C4-2B (cell line): ENCODE data around the gene PPP5C.

ENCODE experiments used
- ZFX ChIP-seq: fragments of 450-650 bp; IDR thresholded peaks from 2 replicates; pipeline ENCODE4 v1.6.1; 2017
- TF ChIP-seq, protein P1 (sequence below): fragments of 450-650 bp; conservative IDR thresholded peaks from 2 replicates; pipeline ENCODE4 v1.5.1; 2017; ENCODE audit warnings: mild to moderate bottlenecking

DNA sequence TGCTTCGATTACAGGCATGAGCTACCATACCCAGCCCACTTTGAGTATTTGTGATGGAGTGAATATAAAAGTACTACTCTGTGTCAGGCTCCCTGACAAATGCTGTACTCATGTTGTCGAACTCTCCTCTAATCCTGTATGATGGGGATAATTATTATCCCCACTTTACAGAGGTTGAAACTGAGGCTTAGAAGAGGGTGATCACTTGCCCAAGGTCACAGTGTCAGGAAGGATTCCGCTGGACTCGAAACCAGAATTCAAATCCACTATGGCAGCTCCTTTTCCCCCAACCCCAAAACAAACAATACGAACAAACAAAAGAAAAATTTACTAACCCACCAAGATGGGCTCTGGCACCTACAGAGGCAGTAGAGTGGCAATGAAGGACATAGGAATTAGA is 1.7 kb upstream of the PPP5C start:
- TF ChIP-seq, protein P1, sequence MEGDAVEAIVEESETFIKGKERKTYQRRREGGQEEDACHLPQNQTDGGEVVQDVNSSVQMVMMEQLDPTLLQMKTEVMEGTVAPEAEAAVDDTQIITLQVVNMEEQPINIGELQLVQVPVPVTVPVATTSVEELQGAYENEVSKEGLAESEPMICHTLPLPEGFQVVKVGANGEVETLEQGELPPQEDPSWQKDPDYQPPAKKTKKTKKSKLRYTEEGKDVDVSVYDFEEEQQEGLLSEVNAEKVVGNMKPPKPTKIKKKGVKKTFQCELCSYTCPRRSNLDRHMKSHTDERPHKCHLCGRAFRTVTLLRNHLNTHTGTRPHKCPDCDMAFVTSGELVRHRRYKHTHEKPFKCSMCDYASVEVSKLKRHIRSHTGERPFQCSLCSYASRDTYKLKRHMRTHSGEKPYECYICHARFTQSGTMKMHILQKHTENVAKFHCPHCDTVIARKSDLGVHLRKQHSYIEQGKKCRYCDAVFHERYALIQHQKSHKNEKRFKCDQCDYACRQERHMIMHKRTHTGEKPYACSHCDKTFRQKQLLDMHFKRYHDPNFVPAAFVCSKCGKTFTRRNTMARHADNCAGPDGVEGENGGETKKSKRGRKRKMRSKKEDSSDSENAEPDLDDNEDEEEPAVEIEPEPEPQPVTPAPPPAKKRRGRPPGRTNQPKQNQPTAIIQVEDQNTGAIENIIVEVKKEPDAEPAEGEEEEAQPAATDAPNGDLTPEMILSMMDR: no peak
- no peak for TF ChIP-seq ZFX
